Spleen (tissue), 3 donors: ENCODE data around the gene PPP1R13B.

ENCODE experiments used
- POLR2A ChIP-seq, 3 donors: fragments of 450-650 bp; IDR thresholded peaks; one replicate each; pipeline ENCODE4 v1.5.1; 2017; ENCODE audit warnings: antibody characterized with exemption in 3 of 3, mild to moderate bottlenecking in 1 of 3
- POLR2AphosphoS5 ChIP-seq, 3 donors: sonication (generic); formaldehyde crosslinking; IDR thresholded peaks; one replicate each; pipeline ENCODE4 v1.5.1; 2017; ENCODE audit warnings: antibody characterized with exemption in 3 of 3

DNA sequence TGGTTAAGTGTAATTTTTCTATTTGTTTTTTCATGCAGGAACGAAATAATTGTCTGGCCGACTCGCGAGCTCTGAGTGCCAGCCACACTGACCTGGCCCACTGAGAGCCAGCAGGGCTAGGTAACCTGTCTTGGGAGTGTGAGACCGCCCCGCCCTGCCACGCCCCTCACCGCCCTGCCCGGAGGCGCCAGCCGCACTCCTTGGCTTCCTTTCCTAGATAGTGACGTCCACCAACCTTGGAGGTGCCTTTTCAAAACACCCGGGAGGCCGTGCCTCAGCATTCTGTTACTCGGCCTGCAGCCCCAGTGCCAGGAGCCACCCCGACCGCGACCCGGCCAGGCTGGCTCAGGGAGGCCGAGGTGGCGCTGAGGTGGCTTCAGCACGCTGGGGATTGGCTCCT, 153.9 kb downstream of the PPP1R13B start:
- peak in 1 of 3 donors; percentile 53 for TF ChIP-seq POLR2AphosphoS5 (IDR thresholded peaks at IDR 0.05)
- TF ChIP-seq POLR2A (IDR thresholded peaks at IDR 0.05), result no peak
